ENCODE data around the gene ZG16B.

GRCh38 chr16:2828876-2829430 is 1.1 kb upstream of the ZG16B start:
- TF ChIP-seq MAFK (IDR thresholded peaks at IDR 0.05; ENCODE audit: low read depth, low read length): no peak
- no peak for TF ChIP-seq CTCF (IDR thresholded peaks at IDR 0.05; ENCODE audit: control extremely low read depth in 1 of 3, insufficient read depth in 1 of 3, low read depth in 1 of 3, low read length in 3 of 3)
- TF ChIP-seq ZNF274 (IDR thresholded peaks at IDR 0.05; ENCODE audit: borderline replicate concordance, extremely low read depth, low read length): no peak
- no peak for TF ChIP-seq RAD21 (IDR thresholded peaks at IDR 0.05 in 1 of 2, conservative IDR thresholded peaks at IDR 0.05 in 1 of 2; ENCODE audit: low read depth in 2 of 2, low read length in 2 of 2)
- no peak for TF ChIP-seq EP300 (IDR thresholded peaks at IDR 0.05; ENCODE audit: borderline replicate concordance in 1 of 2, low read depth in 2 of 2, low read length in 2 of 2)
- no peak for TF ChIP-seq POLR2A (IDR thresholded peaks at IDR 0.05; ENCODE audit: control extremely low read depth in 1 of 2, low read depth in 2 of 2, low read length in 2 of 2)
- no peak for TF ChIP-seq FOSL1 (IDR thresholded peaks at IDR 0.05; ENCODE audit: insufficient read depth, low read depth, low read length)

Data from H1 (cell line).